H1 (cell line): ENCODE data around the gene LMO2. TPM values are rescaled to one million over a fixed set of nuclear protein-coding genes. Genes with fewer than 3 reads are reported as not detected.

Experiments used
- CTCF ChIA-PET: fragments of 300-600 bp; sonication (Branson Sonifier 250); formaldehyde crosslinking; loops from one replicate; lab custom pipeline; 2021; ENCODE audit not compliant: partially characterized antibody; lab: Charles Lee
- POLR2A ChIA-PET: fragments of 300-600 bp; sonication (Branson Sonifier 250); formaldehyde crosslinking; loops from one replicate; lab custom pipeline; 2021; ENCODE audit warnings: inconsistent platforms; ENCODE audit not compliant: partially characterized antibody; lab: Charles Lee
- DNase-seq, 2 experiments: peaks; one replicate each; pipeline versions ENCODE4 v3.0.0 to v3.0.0-alpha.2; 2010 to 2022; ENCODE audit warnings: low spot score in 2 of 2, low read depth in 1 of 2, mixed read lengths in 1 of 2
- FAIRE-seq: peaks from 2 replicates; lab custom pipeline; 2011; peaks lifted over from hg19 to GRCh38; lab: Jason Lieb, UNC
- H2AFZ ChIP-seq: 2 replicates; pipeline ENCODE4 v1.8.1; 2012; ENCODE audit warnings: low read length, inconsistent platforms
- H2AK5ac ChIP-seq: 2 replicates; pipeline ENCODE4 v1.6.1; 2013; ENCODE audit warnings: low read depth, low read length
- H2BK120ac ChIP-seq: replicated peaks from 2 replicates; pipeline ENCODE3; 2013; ENCODE audit warnings: low read depth, low read length, inconsistent platforms
- H2BK12ac ChIP-seq: 2 replicates; pipeline ENCODE4 v1.6.1; 2013; ENCODE audit warnings: low read depth, low read length
- H2BK15ac ChIP-seq: 2 replicates; pipeline ENCODE4 v1.6.1; 2013; ENCODE audit warnings: low read length
- H2BK20ac ChIP-seq: 2 replicates; pipeline ENCODE4 v1.6.1; 2013; ENCODE audit warnings: low read length
- H2BK5ac ChIP-seq: 2 replicates; pipeline ENCODE4 v1.6.1; 2013; ENCODE audit warnings: low read depth, low read length
- H3K14ac ChIP-seq: 2 replicates; pipeline ENCODE4 v1.6.1; 2013; ENCODE audit warnings: inconsistent platforms; ENCODE audit not compliant: insufficient read length
- H3K18ac ChIP-seq: 2 replicates; pipeline ENCODE4 v1.6.1; 2013; ENCODE audit warnings: low read length; ENCODE audit errors: extremely low read depth
- H3K23ac ChIP-seq: 2 replicates; pipeline ENCODE4 v1.6.1; 2013; ENCODE audit warnings: inconsistent platforms; ENCODE audit not compliant: insufficient read length
- H3K23me2 ChIP-seq: 2 replicates; pipeline ENCODE4 v1.6.1; 2013; ENCODE audit warnings: low read depth, low read length
- H3K27ac ChIP-seq: 2 replicates; pipeline ENCODE4 v1.6.1; 2011; ENCODE audit warnings: low read depth, low read length, inconsistent platforms
- H3K27me3 ChIP-seq, 4 experiments: replicated peaks in 1 of 4; 1 replicate in 1 of 4; 2 replicates in 3 of 4; pipeline versions ENCODE4 v1.6.1 to v1.8.1; 2011 to 2013; ENCODE audit warnings: low read length in 3 of 4, mild to moderate bottlenecking in 3 of 4, inconsistent platforms in 2 of 4, mixed read lengths in 2 of 4, moderate library complexity in 1 of 4; ENCODE audit not compliant: control insufficient read depth in 3 of 4, insufficient read depth in 3 of 4; ENCODE audit errors: extremely low read depth in 1 of 4
- H3K36me3 ChIP-seq, 4 experiments: 2 replicates each; pipeline versions ENCODE4 v1.6.1 to v1.8.1; 2011 to 2013; ENCODE audit warnings: mild to moderate bottlenecking in 4 of 4, low read length in 3 of 4, moderate library complexity in 2 of 4, control low read depth in 1 of 4, inconsistent platforms in 1 of 4; ENCODE audit not compliant: insufficient read depth in 4 of 4, control insufficient read depth in 2 of 4
- H3K4ac ChIP-seq: replicated peaks from 2 replicates; pipeline ENCODE3; 2013; ENCODE audit warnings: low read length, low read depth, mixed read lengths, inconsistent platforms; ENCODE audit not compliant: insufficient read length
- H3K4me1 ChIP-seq, 4 experiments: replicated peaks in 1 of 4; 1 replicate in 1 of 4; 2 replicates in 3 of 4; pipeline versions ENCODE4 v1.6.1 to v1.8.1; 2011 to 2013; ENCODE audit warnings: low read length in 3 of 4, inconsistent platforms in 2 of 4, mixed read lengths in 1 of 4; ENCODE audit not compliant: insufficient read depth in 4 of 4, control insufficient read depth in 3 of 4
- H3K4me2 ChIP-seq, 2 experiments: 2 replicates each; pipeline versions ENCODE4 v1.6.1 to v1.8.1; 2011 to 2013; ENCODE audit warnings: low read depth in 2 of 2, low read length in 2 of 2, control low read depth in 1 of 2, inconsistent platforms in 1 of 2, mild to moderate bottlenecking in 1 of 2; ENCODE audit not compliant: insufficient read depth in 1 of 2
- H3K4me3 ChIP-seq, 4 experiments: fragments of 200-600, 300-600 bp in 1 of 4; sonication (generic), shearing (Covaris generic), sonication (Bioruptor Twin) in 1 of 4; 2 replicates each; pipeline versions ENCODE4 v1.5.1 to v1.8.1; 2011 to 2016; ENCODE audit warnings: low read length in 4 of 4, low read depth in 3 of 4, control low read depth in 2 of 4, inconsistent platforms in 2 of 4, mild to moderate bottlenecking in 2 of 4, mixed read lengths in 1 of 4, moderate library complexity in 1 of 4; ENCODE audit not compliant: insufficient read depth in 2 of 4; ENCODE audit errors: extremely low read depth in 1 of 4
- H3K56ac ChIP-seq: replicated peaks from 2 replicates; pipeline ENCODE3; 2013; ENCODE audit warnings: low read depth, mild to moderate bottlenecking, mixed read lengths, low read length, inconsistent platforms; ENCODE audit not compliant: insufficient read length
- H3K79me1 ChIP-seq: 2 replicates; pipeline ENCODE4 v1.6.1; 2013; ENCODE audit warnings: low read depth, low read length, control low read depth
- H3K79me2 ChIP-seq, 2 experiments: 2 replicates each; pipeline versions ENCODE4 v1.6.1 to v1.8.1; 2012 to 2013; ENCODE audit warnings: low read length in 2 of 2, mild to moderate bottlenecking in 2 of 2, inconsistent platforms in 1 of 2; ENCODE audit not compliant: insufficient read depth in 2 of 2, control insufficient read depth in 1 of 2
- H3K9ac ChIP-seq, 4 experiments: replicated peaks in 1 of 4; 1 replicate in 1 of 4; 2 replicates in 3 of 4; pipeline versions ENCODE4 v1.6.1 to v1.8.1; 2011 to 2013; ENCODE audit warnings: low read depth in 3 of 4, low read length in 3 of 4, control low read depth in 2 of 4, mild to moderate bottlenecking in 2 of 4, moderate library complexity in 2 of 4, inconsistent platforms in 1 of 4; ENCODE audit errors: extremely low read depth in 1 of 4
- H3K9me3 ChIP-seq, 2 experiments: 2 replicates each; pipeline versions ENCODE4 v1.6.1 to v1.8.1; 2012 to 2013; ENCODE audit warnings: mild to moderate bottlenecking in 2 of 2, moderate library complexity in 2 of 2, control low read depth in 1 of 2, inconsistent platforms in 1 of 2, low read depth in 1 of 2, low read length in 1 of 2, mixed read lengths in 1 of 2; ENCODE audit not compliant: insufficient read depth in 2 of 2
- H4K20me1 ChIP-seq, 2 experiments: replicated peaks in 1 of 2; 2 replicates each; pipeline versions ENCODE3 to v1.8.1; 2011 to 2013; ENCODE audit warnings: inconsistent platforms in 2 of 2, low read length in 2 of 2, mild to moderate bottlenecking in 1 of 2; ENCODE audit not compliant: insufficient read depth in 2 of 2, control insufficient read depth in 1 of 2
- H4K5ac ChIP-seq: 2 replicates; pipeline ENCODE4 v1.6.1; 2013; ENCODE audit warnings: low read length, low read depth, mixed read lengths, inconsistent platforms; ENCODE audit not compliant: insufficient read length
- H4K8ac ChIP-seq: 2 replicates; pipeline ENCODE4 v1.8.0; 2013; ENCODE audit warnings: mild to moderate bottlenecking, moderate library complexity, low read length, inconsistent platforms; ENCODE audit not compliant: insufficient read depth; ENCODE audit errors: extremely low read depth
- H4K91ac ChIP-seq: replicated peaks from 2 replicates; pipeline ENCODE3; 2013; ENCODE audit warnings: low read length, mixed read lengths, inconsistent platforms; ENCODE audit not compliant: insufficient read length
- CHD2 ChIP-seq: IDR thresholded peaks from 2 replicates; pipeline ENCODE4 v1.6.1; 2012; ENCODE audit warnings: low read length, improper control_type of control experiment
- CREB1 ChIP-seq: IDR thresholded peaks from 2 replicates; pipeline ENCODE4 v1.6.1; 2012; ENCODE audit warnings: inconsistent platforms
- FOSL1 ChIP-seq: IDR thresholded peaks from 2 replicates; pipeline ENCODE4 v1.6.1; 2011; ENCODE audit warnings: mild to moderate bottlenecking, low read depth, low read length, moderate library complexity; ENCODE audit not compliant: insufficient read depth
- GABPA ChIP-seq: IDR thresholded peaks from 2 replicates; pipeline ENCODE4 v1.6.1; 2011; ENCODE audit warnings: mild to moderate bottlenecking, low read length, moderate library complexity, borderline replicate concordance; ENCODE audit not compliant: insufficient read depth
- NRF1 ChIP-seq: IDR thresholded peaks from 2 replicates; pipeline ENCODE4 v1.6.1; 2011; ENCODE audit warnings: mild to moderate bottlenecking, low read depth, low read length, improper control_type of control experiment
- POU5F1 ChIP-seq: IDR thresholded peaks from 2 replicates; pipeline ENCODE4 v1.6.1; 2011; ENCODE audit warnings: low read depth, mild to moderate bottlenecking, low read length, moderate library complexity
- RFX5 ChIP-seq: IDR thresholded peaks from 2 replicates; pipeline ENCODE4 v1.6.1; 2011; ENCODE audit warnings: low read depth, low read length, improper control_type of control experiment, borderline replicate concordance
- SIRT6 ChIP-seq: IDR thresholded peaks from one replicate; pipeline ENCODE4 v1.7.1; 2012; ENCODE audit warnings: low read length, inconsistent platforms
- SP4 ChIP-seq: IDR thresholded peaks from 2 replicates; pipeline ENCODE4 v1.6.1; 2012; ENCODE audit warnings: low read length, inconsistent platforms
- SUZ12 ChIP-seq: fragments of 200-600 bp; sonication (generic); IDR thresholded peaks from 2 replicates; pipeline ENCODE4 v1.6.1; 2012; ENCODE audit warnings: mild to moderate bottlenecking, inconsistent platforms, low read length, moderate library complexity, mixed read lengths
- TEAD4 ChIP-seq: IDR thresholded peaks from 2 replicates; pipeline ENCODE4 v1.6.1; 2012; ENCODE audit warnings: low read depth, low read length, inconsistent platforms, mixed read lengths
- ZNF274 ChIP-seq: IDR thresholded peaks from 2 replicates; pipeline ENCODE4 v1.7.0; 2012; ENCODE audit warnings: low read length, borderline replicate concordance; ENCODE audit errors: extremely low read depth
- WGBS, 2 experiments: shearing (Covaris generic) in 1 of 2; methylation state at CpG; one replicate each; pipeline versions ENCODE4 v1.1.6 to v1.1.7; 2013 to 2015; ENCODE audit warnings: low lambda C conversion rate in 2 of 2, mixed read lengths in 2 of 2, inconsistent platforms in 1 of 2, low coverage in 1 of 2, missing lambda C conversion rate in 1 of 2; ENCODE audit not compliant: insufficient replicate concordance in 2 of 2, insufficient coverage in 1 of 2, insufficient read length in 1 of 2; ENCODE audit errors: extremely low coverage in 1 of 2, missing lambda C conversion rate in 1 of 2; 5-methylcytosine and 5-hydroxymethylcytosine counted together
- polyA plus RNA-seq, 7 experiments: library from polyadenylated mRNA; depleted of rRNA in 3 of 7; stranded (reverse) in 5 of 7; unstranded in 2 of 7; fragments of >200 nt in 5 of 7; fragments of 200-250 nt in 2 of 7; gene quantifications; 1 replicate in 5 of 7; 2 replicates in 1 of 7; 4 replicates in 1 of 7; pipeline versions ENCODE4 v1.2.1 to v1.2.3, GENCODE V29; 2011 to 2013; ENCODE audit warnings: missing spikeins in 2 of 7, mixed read lengths in 2 of 7
- total RNA-seq: library from RNA; stranded (reverse); fragmentation: NEBNext Ultra II Directional; extraction: Animal tissue kit (Norgen Biotek cat#: 25700); gene quantifications from 2 replicates; pipeline ENCODE4 v1.2.1, GENCODE V29; 2021

Gene LMO2
- total and polyA plus RNA-seq, 2 of the 8 experiments (the other 6 are each of a cell fraction or from before 2014, with no cell fraction given) = 1.6 to 2.7 TPM

- H3K79me1 ChIP-seq = no peaks in the 10 kb centered on the region
- H3K27me3 ChIP-seq = no peaks in the 10 kb centered on the region
- ChIA-PET POLR2A (no interaction called here), CTCF (interaction anchor here (0.9 to 1.7 kb wide), 4 partner anchors 9 to 63 kb away, joined by 3 to 5 read pairs (median 4); no protein-coding TSS in a partner anchor)
- no peak for TF ChIP-seq SUZ12
- no peak for TF ChIP-seq CREB1
- no peak for TF ChIP-seq TEAD4
- no peak for TF ChIP-seq FOSL1
- TF ChIP-seq SP4 = no peak
- TF ChIP-seq NRF1 = no peak
- TF ChIP-seq SIRT6 = no peak
- TF ChIP-seq RFX5 = no peak
- no peak for TF ChIP-seq GABPA
- no peak for TF ChIP-seq POU5F1
- TF ChIP-seq CHD2 = no peak
- TF ChIP-seq ZNF274 = no peak
- H3K36me3 ChIP-seq = no peaks in the 10 kb centered on the region
- no peak overlapping the region for H3K4me2 ChIP-seq
- no peak for FAIRE-seq
- no peaks in the 10 kb centered on the region for H3K79me2 ChIP-seq
- H3K4me1 ChIP-seq = peaks cover 0 to 9% (median 4%) of the 10 kb centered on the region in 4 experiments; a peak in 2 of 7 replicates
- no peak overlapping the region for H2BK15ac ChIP-seq
- no peak overlapping the region for H3K18ac ChIP-seq
- H3K23me2 ChIP-seq = no peaks in the 10 kb centered on the region
- H2BK5ac ChIP-seq = no peak overlapping the region
- no peak overlapping the region for H3K4ac ChIP-seq
- DNase-seq = no peak
- H3K9me3 ChIP-seq = no peaks in the 10 kb centered on the region
- no peaks in the 10 kb centered on the region for H4K20me1 ChIP-seq
- H3K23ac ChIP-seq = no peak overlapping the region
- 94% methylated on average over 1 of the region's 1 CpG; no CpG with 5 or more reads in 1 of the 2 experiments for WGBS, 2 experiments
- H2AK5ac ChIP-seq = no peak overlapping the region
- H4K91ac ChIP-seq = no peak overlapping the region
- H3K56ac ChIP-seq = no peak overlapping the region
- no peak overlapping the region for H4K8ac ChIP-seq
- H2BK20ac ChIP-seq = no peak overlapping the region
- H2BK12ac ChIP-seq = no peak overlapping the region; the same call in 1 of the 2 replicates
- no peak overlapping the region for H3K14ac ChIP-seq
- no peak overlapping the region for H2AFZ ChIP-seq
- H2BK120ac ChIP-seq = no peak overlapping the region
- no peak overlapping the region for H4K5ac ChIP-seq
- H3K4me3 ChIP-seq = no peak overlapping the region
- H3K9ac ChIP-seq = no peak overlapping the region
- H3K27ac ChIP-seq = no peak overlapping the region
Observed at GRCh38 chr11:33933602-33934001, 41.7 kb upstream of the LMO2 start.
